HG03571 (cell line): Measurements from ENCODE around the gene DHX36.

Experiments used
- ATAC-seq: cut with Tn5 transposase; IDR thresholded peaks from one replicate; pipeline ENCODE4 v1.9.1; 2021; ENCODE audit not compliant: unreplicated experiment

Gene DHX36

DNA sequence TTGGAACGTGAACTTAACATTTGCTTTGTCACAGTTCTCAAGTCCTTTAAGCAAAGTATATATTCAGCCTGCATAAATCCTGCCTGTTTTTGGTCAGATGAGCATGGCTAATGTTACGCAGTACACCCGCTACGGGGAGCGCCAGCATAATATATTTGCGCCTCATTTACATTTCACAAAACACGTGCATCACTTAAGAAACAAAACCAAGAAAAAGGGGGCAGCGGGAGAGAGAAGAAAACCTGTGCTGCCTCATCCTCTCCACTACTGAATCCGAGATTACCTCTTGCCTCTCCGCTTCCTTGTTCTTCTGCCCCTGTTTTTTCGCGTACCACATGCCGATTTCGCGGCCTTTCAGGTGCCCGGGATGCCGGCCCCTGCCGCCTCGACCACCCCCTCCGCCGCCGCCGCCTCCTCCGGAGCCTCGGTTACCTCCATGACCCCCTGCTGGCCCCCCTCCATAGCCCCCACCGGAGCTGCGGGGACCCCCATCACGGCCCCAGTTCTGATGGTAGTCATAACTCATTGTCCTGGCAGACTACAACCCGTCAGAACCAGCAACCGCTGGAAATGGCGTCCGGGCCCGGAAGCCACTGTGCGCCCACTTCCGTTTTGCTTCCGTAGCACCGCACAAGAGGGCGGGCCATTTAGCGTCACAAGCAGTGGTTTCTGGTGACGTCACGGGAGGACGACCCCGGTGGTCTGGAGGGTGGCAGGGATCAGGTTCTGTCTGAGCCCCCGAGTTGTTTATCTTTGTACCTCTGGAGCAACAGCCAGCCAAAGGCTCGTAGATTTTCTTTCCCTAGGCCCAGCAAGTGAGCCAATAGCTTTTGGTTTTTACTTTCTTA lies at the start of gene DHX36:
Gene DHX36, minus strand, starts transcription at position 597 of the 848 bp plus-strand sequence. Its CDS starts 71 bp downstream, at position 526.
- peak; percentile 97 for ATAC-seq

- no peak for ATAC-seq
Measured at GRCh38 chr3:154367221-154367620, 42.9 kb upstream of the DHX36 start.

GRCh38 chr3:154364849-154365248 lies 40.6 kb upstream of the DHX36 start:
- no peak for ATAC-seq

- ATAC-seq, result no peak
Measured at GRCh38 chr3:154361099-154361498, 36.8 kb upstream of the DHX36 start.

DNA sequence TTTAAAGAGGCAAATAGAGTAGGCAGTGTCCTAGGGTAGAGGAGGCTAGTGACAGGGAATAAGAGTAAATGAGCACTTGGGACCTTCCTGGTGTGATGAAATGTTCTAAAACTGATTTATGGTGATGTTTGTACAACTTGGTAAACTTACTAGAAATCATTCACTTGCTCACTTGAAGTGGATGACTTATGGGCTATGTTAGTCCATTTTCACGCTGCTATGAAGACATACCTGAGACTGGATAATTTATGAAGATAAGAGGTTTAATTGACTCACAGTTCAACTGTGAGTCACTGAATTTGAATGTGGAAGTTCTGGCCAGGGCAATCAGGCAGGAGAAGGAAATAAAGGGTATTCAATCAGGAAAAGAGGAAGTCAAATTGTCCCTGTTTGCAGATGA lies 31.7 kb upstream of the DHX36 start:
- ATAC-seq, result no peak

DNA sequence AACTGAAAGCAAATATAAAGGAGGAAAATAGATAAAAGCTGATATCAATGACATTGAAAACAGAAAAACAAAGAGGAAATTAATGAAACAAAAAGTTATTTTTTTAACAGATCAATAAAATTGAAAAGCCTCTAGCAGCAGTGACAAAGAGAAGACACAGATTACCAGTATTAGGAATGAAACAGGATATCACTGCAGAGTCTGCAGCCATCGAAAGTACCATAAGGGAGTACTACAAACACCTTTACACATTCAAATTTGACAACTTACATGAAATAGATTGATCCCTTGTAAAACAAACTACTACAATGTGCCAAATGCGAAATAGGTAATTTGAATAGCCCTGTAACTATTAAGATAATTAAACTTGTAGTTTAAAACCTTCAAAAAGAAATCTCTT lies 24.9 kb upstream of the DHX36 start:
- ATAC-seq, result no peak

- no peak for ATAC-seq
Measured at GRCh38 chr3:154345422-154346122, 21.3 kb upstream of the DHX36 start.

DNA sequence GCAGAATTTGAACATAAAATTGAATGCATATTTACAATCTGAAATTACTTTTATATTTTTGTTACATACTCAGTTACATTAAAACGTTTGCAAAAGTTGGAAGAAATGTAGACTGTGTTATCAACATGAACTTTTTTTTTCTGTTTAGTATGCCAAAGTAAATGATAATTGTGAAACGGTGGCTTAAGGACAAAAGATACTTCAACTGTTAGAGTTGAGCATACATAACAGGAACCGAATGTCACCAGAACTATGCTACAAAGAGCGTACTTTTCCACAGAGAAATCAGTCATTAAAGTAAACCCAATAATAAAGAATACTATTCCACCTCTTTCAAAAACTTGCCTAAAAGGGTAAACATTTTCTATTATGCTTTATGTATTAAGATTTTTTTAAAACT lies 14.3 kb upstream of the DHX36 start:
- no peak for ATAC-seq

DNA sequence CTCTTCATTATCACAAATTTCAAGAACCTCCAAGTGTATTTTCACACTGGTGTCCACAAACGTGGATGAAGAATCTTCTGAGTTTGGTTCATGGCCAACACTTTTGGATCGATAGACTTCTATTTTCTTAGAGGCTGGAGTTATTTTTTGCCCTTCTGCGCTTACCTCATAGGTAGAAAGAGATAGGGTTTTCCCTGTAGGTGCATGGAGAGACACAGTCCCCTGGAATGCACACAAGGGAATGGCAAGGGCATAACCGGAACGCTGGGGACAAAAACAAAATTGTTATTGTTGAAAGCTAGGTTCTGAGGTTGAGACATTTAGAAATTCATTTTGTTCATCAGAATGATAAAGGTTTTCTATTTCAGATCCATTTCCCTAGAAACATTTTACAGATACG lies 13.7 kb upstream of the DHX36 start:
- ATAC-seq, result no peak

- ATAC-seq, result no peak
Measured at GRCh38 chr3:154334973-154335420, 10.7 kb upstream of the DHX36 start.

- ATAC-seq, result no peak
Measured at GRCh38 chr3:154327871-154328270, 3.6 kb upstream of the DHX36 start.

DNA sequence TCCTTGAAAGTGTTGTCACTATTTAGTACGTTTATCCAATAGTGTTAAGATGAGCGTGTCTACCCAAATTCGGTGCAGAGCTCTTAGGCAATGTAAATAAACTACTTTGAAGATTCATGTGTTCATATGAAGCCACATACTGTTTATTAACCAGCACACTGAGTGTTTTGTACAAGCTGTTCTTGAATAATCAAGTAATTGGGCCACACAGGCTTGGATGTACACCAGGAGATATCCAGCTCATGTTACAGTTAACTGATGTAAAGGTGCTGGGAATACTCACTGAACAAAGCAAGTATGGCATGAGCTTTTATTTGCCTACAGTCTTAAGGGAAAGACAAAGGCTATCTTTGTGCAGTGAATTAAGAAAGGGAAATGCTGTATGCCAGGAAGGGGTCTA lies 632 bp upstream of the DHX36 start:
- no peak for ATAC-seq

DNA sequence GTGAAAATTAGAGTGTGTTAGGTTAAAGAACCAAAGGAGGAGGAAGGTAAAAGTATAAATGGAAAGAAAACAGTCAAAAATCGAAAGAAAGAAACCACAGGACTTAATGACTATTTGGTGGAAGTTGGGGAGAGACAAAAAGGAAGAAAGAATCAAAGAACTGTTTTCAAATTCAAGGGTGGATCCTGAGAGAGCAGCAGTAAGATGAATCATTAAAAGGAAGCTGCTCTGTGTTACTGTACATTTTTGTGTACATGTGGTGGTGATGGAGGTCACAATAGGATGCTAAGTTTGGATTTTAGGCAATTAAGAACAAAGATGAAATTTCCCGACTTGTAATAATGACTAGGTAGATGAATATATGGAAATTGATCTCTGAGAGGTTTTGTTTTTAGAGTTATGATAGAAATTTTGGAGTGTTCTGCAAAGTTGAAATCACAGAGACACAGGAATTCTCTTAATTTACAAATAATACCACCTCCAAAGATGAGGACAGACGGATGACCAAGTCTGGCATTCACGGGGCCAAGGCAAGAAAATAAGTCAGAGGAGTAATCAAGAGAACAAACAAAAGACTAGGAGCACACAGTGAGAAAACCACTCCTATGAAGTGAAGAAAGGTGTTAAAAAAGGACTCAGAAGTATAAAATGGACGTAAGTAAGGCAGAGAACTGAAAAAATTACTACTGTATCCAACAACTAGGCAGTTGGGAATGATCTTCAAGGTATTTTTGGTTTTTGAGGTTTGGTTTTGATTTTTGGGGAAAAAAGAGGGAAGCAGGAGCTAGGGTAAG lies 7.1 kb downstream of the DHX36 start:
- ATAC-seq, result no peak

DNA sequence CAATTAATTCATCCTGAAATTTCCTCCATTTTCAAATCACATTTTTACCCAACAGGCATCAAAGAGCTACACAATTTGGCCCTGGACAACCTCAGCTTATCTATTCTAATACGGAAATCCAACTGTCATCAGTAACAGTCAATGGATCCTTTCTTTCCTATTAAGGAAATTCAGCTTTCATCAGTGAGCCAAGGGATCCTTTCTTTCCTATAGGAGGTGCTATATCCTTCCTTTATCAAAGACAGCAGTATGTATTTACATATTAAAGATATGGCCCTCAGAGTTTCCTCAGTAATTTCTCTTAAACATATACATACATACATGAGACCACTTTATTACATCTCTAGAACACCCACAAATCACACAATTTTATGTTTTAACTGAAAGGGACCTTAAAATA lies 10.1 kb downstream of the DHX36 start:
- no peak for ATAC-seq

DNA sequence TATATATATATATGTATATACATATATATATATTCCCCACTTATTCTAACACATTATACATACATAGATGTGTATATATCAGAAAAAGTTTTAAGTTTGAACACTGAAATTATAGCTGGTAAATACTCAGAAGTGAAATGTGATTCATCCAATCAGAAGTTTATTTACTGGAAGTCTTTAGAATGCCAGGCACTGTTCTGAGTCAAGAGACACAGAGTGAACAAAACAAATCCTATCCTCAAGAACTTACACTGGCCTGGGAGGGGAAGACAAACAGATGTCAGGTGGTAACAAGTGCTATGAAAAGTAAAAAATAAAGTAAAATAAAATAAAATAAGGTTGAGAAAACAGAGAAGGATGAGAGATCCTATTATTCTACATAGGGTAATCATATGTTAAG lies 13.4 kb downstream of the DHX36 start:
- no peak for ATAC-seq

GRCh38 chr3:154307363-154307762 lies 16.9 kb downstream of the DHX36 start:
- no peak for ATAC-seq

GRCh38 chr3:154304936-154305335 lies 19.4 kb downstream of the DHX36 start:
- ATAC-seq, result peak; percentile 63

DNA sequence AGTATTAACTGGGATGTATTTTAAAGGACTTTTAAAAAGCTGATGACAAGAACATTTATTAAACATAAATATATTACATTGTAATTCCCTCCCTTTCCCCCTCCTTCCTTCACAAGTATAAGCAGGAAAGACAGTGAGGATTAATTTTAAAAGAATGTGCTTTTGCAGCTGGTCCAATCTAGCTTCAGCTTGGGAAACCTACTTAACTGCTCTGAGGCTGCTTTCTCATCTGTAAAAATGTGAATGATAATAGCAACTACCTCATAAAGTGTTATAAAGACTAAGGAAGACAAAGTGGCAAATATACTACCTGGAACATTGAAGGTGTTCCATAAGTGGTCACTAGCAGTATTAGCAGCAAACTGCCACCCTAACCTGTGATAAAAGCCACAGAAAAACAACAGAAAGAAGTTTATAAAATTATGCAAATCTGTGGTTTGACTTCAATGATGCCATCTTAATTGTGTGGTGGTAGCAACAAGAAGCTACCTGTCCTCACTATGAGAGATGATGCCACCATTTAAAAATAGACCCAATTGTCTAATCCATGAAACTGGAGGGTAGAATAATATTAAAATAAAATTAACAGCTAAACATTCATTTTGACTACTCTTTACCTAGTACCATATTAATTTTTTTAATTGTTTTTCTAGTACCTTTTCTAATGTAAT lies 20.0 kb downstream of the DHX36 start:
- ATAC-seq, result peak; percentile 39

GRCh38 chr3:154301561-154301960 lies 22.7 kb downstream of the DHX36 start:
- no peak for ATAC-seq

DNA sequence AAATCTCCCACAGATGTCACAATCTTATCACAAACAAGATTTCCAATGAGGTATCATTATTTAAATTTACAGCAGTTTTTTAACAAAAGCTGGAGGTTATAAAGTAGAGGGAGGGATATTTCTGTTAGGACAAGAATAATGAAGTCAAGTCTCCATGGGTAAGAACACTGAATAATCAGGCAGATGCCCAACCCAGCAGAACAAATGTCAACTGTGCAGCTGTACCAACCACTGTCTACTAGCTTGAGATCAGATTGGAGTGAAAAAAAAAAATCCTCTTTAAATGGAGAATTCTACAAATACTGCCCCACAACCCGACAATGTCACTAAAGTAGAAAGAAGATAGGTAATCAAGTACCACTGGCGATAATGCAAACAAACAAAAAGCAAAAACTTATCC lies 30.3 kb downstream of the DHX36 start:
- ATAC-seq, result no peak

DNA sequence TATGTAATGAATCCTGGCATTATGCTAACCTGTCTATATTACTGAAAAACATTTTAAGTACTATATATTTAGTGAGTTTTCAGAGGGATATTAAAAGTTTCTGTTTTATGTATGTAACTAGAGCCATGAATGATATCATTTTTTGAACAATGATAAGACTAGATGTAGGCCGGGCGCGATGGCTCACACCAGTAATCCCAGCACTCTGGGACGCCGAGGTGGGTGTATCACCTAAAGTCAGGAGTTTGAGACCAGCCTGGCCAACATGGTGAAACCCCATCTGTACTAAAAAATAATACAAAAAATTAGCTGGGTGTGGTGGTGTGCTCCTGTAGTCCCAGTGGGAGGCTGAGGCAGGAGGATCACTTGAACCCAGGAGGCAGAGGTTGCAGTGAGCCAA lies 34.1 kb downstream of the DHX36 start:
- no peak for ATAC-seq
